PC-3 (cell line): ENCODE measurements around the gene CLMP. TPM values are rescaled to one million over a fixed set of nuclear protein-coding genes. Genes with fewer than 3 reads are reported as not detected.

Experiments used
- ATAC-seq: fragments of 200-7000 bp; cut with Tn5 transposase; 2 replicates; pipeline ENCODE4 v1.9.1; 2020; ENCODE audit warnings: mild to moderate bottlenecking, moderate library complexity
- BruUV-seq: library from RNA; stranded (reverse); fragments of 400-500 nt; replicated peaks from 2 replicates; lab custom pipeline; 2021; lab: Mats Ljungman, UMichigan
- CTCF ChIA-PET: fragments of 300-600 bp; sonication (Branson Sonifier 250); formaldehyde crosslinking; loops from one replicate; lab custom pipeline; 2022; ENCODE audit warnings: antibody characterized with exemption; lab: Charles Lee
- POLR2A ChIA-PET: fragments of 300-600 bp; sonication (Branson Sonifier 250); formaldehyde crosslinking; loops from one replicate; lab custom pipeline; 2022; ENCODE audit warnings: antibody characterized with exemption; ENCODE audit not compliant: unreplicated experiment; lab: Charles Lee
- DNase-seq: peaks from one replicate; pipeline ENCODE4 v3.0.0-alpha.2; 2015
- H2AFZ ChIP-seq: fragments of 300-600 bp; sonication (generic); 2 replicates; pipeline ENCODE4 v1.6.0; 2016; ENCODE audit warnings: antibody characterized with exemption, low read length
- H3F3A ChIP-seq: fragments of 300-600 bp; sonication (generic); one replicate; pipeline ENCODE4 v1.6.0; 2017; ENCODE audit warnings: antibody characterized with exemption, low read length, control low read depth, mild to moderate bottlenecking; ENCODE audit not compliant: unreplicated experiment
- H3K27ac ChIP-seq: fragments of 300-600 bp; sonication (generic); 2 replicates; pipeline ENCODE4 v1.5.1; 2016; ENCODE audit warnings: mild to moderate bottlenecking, low read length
- H3K27me3 ChIP-seq: fragments of 300-600 bp; sonication (generic); 2 replicates; pipeline ENCODE4 v1.6.1; 2016; ENCODE audit warnings: low read length, mixed read lengths
- H3K36me3 ChIP-seq: fragments of 300-600 bp; sonication (generic); 2 replicates; pipeline ENCODE4 v1.6.1; 2016; ENCODE audit warnings: low read depth, mixed run types, low read length, mixed read lengths
- H3K4me1 ChIP-seq: fragments of 300-600 bp; sonication (generic); 2 replicates; pipeline ENCODE4 v1.5.1; 2016; ENCODE audit warnings: low read length; ENCODE audit not compliant: insufficient read depth
- H3K4me2 ChIP-seq: fragments of 300-600 bp; sonication (generic); 2 replicates; pipeline ENCODE4 v1.6.0; 2016; ENCODE audit warnings: low read length
- H3K4me3 ChIP-seq: fragments of 300-600 bp; sonication (generic); 2 replicates; pipeline ENCODE4 v1.5.1; 2016; ENCODE audit warnings: mild to moderate bottlenecking, low read length, mixed read lengths
- H3K79me2 ChIP-seq: fragments of 300-600 bp; sonication (generic); 2 replicates; pipeline ENCODE4 v1.6.1; 2017; ENCODE audit warnings: low read length, mixed read lengths
- H3K9ac ChIP-seq: fragments of 300-600 bp; sonication (generic); 2 replicates; pipeline ENCODE4 v1.6.0; 2016; ENCODE audit warnings: mild to moderate bottlenecking, low read length
- H3K9me2 ChIP-seq: fragments of 300-600 bp; sonication (generic); replicated peaks from 2 replicates; pipeline ENCODE4 v1.6.1; 2016; ENCODE audit warnings: mixed run types, low read length, mixed read lengths
- H3K9me3 ChIP-seq: fragments of 300-600 bp; sonication (generic); 2 replicates; pipeline ENCODE4 v1.6.1; 2016; ENCODE audit warnings: low read length, mixed read lengths
- H4K20me1 ChIP-seq: fragments of 300-600 bp; sonication (generic); 2 replicates; pipeline ENCODE4 v1.6.1; 2016; ENCODE audit warnings: low read length, mixed read lengths
- EZH2 ChIP-seq: fragments of 300-600 bp; sonication (generic); IDR thresholded peaks from one replicate; pipeline ENCODE4 v1.6.1; 2017; ENCODE audit warnings: antibody characterized with exemption, mild to moderate bottlenecking, low read length; ENCODE audit not compliant: unreplicated experiment
- EZH2phosphoT487 ChIP-seq: fragments of 300-600 bp; sonication (generic); IDR thresholded peaks from 2 replicates; pipeline ENCODE4 v1.6.1; 2018; ENCODE audit warnings: mild to moderate bottlenecking, antibody characterized with exemption, low read length, borderline replicate concordance
- intact Hi-C: fragments of 100-400 bp; cut with micrococcal nuclease; formaldehyde crosslinking; loops from 2 replicates; pipeline ENCODE4 v1.9.0; 2023
- total RNA-seq: library from RNA; depleted of rRNA; stranded (reverse); fragments of >200 nt; gene quantifications from 2 replicates; pipeline ENCODE4 v1.2.3, GENCODE V29; 2014
- TF ChIP-seq, protein P1 (sequence below): fragments of 300-600 bp; sonication (generic); conservative IDR thresholded peaks from 2 replicates; pipeline ENCODE4 v1.5.1; 2017; ENCODE audit warnings: antibody characterized with exemption, low read depth, mild to moderate bottlenecking, low read length

Gene CLMP
- total RNA-seq, 1 experiment from 2014 or later: 30.4 TPM

DNA sequence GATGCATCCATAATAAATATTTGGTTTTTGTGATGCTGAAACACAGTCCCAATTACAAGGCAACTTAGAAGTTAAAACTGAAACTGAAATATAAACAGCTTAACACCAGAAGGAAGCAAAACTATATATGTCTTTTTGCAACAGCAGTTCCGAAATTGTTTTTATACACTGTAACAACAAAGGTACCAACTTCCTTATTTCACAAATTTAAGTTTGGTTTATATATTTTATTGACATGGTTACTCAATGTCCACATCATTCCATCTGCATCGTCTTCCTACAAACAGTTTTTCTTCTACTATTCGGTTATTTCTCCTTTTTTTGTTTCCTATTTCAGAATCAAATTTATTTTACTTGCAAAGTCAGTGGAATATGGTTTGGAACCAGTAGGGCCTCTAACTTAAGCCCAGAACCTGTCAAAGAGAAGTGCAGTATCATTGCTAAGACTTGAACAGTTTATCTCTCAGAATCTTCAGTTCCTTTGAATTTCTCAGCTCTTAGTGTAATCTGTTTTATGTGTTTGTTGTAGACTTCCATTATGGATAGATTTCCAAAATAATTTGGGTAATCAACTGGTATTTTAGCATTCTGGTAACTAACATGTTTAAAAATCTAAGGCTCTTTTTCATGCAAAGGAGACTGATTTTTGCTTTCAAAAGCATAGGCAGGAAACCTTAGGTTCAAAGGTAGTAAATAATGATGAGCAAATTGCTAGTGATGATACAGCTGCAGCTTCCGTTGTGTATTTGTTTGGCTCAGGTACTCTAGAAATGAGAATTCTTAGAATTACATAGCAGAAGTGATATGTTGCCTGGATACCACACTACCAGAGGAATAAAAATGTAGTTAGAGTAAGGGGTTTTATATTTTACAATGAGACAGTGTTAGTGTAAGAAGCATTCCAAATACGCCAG, 124.9 kb downstream of the CLMP start:
- POLR2A ChIA-PET: no interaction called here
- BruUV-seq: TSS peak; percentile 11
- H3K9me2 ChIP-seq: no peaks in the 10 kb centered on the region
- intact Hi-C loops: no loop called here
- peaks cover 5% of the 10 kb centered on the region for H3F3A ChIP-seq
- no peak overlapping the region for H3K27ac ChIP-seq
- TF ChIP-seq EZH2 (no peak), EZH2phosphoT487 (no peak)
- TF ChIP-seq, protein P1, sequence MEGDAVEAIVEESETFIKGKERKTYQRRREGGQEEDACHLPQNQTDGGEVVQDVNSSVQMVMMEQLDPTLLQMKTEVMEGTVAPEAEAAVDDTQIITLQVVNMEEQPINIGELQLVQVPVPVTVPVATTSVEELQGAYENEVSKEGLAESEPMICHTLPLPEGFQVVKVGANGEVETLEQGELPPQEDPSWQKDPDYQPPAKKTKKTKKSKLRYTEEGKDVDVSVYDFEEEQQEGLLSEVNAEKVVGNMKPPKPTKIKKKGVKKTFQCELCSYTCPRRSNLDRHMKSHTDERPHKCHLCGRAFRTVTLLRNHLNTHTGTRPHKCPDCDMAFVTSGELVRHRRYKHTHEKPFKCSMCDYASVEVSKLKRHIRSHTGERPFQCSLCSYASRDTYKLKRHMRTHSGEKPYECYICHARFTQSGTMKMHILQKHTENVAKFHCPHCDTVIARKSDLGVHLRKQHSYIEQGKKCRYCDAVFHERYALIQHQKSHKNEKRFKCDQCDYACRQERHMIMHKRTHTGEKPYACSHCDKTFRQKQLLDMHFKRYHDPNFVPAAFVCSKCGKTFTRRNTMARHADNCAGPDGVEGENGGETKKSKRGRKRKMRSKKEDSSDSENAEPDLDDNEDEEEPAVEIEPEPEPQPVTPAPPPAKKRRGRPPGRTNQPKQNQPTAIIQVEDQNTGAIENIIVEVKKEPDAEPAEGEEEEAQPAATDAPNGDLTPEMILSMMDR: no peak
- no peak overlapping the region for H3K4me3 ChIP-seq
- H4K20me1 ChIP-seq: no peaks in the 10 kb centered on the region
- CTCF ChIA-PET: no interaction called here
- no peak overlapping the region for H3K4me2 ChIP-seq
- no peaks in the 10 kb centered on the region for H3K27me3 ChIP-seq
- H3K4me1 ChIP-seq: peaks cover 22% of the 10 kb centered on the region
- no peak overlapping the region for H2AFZ ChIP-seq
- DNase-seq: no peak
- no peak overlapping the region for H3K9ac ChIP-seq
- ATAC-seq: no peak
- peaks cover 9% of the 10 kb centered on the region; the same call in 1 of the 2 replicates for H3K36me3 ChIP-seq
- no peaks in the 10 kb centered on the region for H3K9me3 ChIP-seq
- peaks cover 8% of the 10 kb centered on the region for H3K79me2 ChIP-seq

DNA sequence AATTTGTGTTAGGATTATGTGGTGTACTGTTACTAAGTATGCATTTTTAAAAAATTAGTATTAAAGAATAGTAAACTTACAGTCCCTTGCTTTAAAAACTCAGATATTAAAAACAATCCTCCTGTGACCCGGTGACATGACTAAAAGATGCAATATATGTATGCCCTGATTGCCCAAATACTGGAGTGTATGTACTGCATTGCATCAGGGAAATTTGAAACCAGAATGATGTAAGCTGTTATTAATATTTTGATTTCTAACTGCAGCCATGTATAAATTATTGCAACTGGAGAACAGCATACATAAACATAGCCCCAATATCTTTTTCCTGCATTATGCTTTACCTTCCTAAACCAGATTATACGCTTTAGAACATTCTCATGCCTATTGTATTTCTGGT, 129.4 kb downstream of the CLMP start:
- peaks cover 23% of the 10 kb centered on the region for H3K4me1 ChIP-seq
- no peak overlapping the region for H3K27ac ChIP-seq
- no peak for ATAC-seq
- 0 out of 2 replicates have a peak overlapping the region, but pooled peaks have one; percentile 4 for H3K4me2 ChIP-seq
- no TSS peak for BruUV-seq
- no peak overlapping the region for H2AFZ ChIP-seq
- H3K79me2 ChIP-seq: peaks cover 48% of the 10 kb centered on the region
- POLR2A ChIA-PET: no interaction called here
- H3K9me2 ChIP-seq: no peaks in the 10 kb centered on the region
- no peaks in the 10 kb centered on the region for H3K9me3 ChIP-seq
- no peak overlapping the region for H3K9ac ChIP-seq
- H3K27me3 ChIP-seq: no peaks in the 10 kb centered on the region
- DNase-seq: peak; percentile 41
- H4K20me1 ChIP-seq: peaks cover 12% of the 10 kb centered on the region
- TF ChIP-seq EZH2: no peak
- no peak for TF ChIP-seq EZH2phosphoT487
- TF ChIP-seq, protein P1: no peak
- CTCF ChIA-PET: no interaction called here
- H3K36me3 ChIP-seq: peaks cover 12% of the 10 kb centered on the region
- no peak overlapping the region for H3K4me3 ChIP-seq
- intact Hi-C loops: no loop called here
- peaks cover 17% of the 10 kb centered on the region for H3F3A ChIP-seq
